H1 (cell line): ENCODE measurements around the gene EPHA8. TPM values are rescaled to one million over a fixed set of nuclear protein-coding genes. Genes with fewer than 3 reads are reported as not detected.

Experiments
- CTCF ChIA-PET: fragments of 300-600 bp; sonication (Branson Sonifier 250); formaldehyde crosslinking; loops from one replicate; lab custom pipeline; 2021; ENCODE audit not compliant: partially characterized antibody; lab: Charles Lee
- POLR2A ChIA-PET: fragments of 300-600 bp; sonication (Branson Sonifier 250); formaldehyde crosslinking; loops from one replicate; lab custom pipeline; 2021; ENCODE audit warnings: inconsistent platforms; ENCODE audit not compliant: partially characterized antibody; lab: Charles Lee
- DNase-seq, 2 experiments: peaks; one replicate each; pipeline versions ENCODE4 v3.0.0 to v3.0.0-alpha.2; 2010 to 2022; ENCODE audit warnings: low spot score in 2 of 2, low read depth in 1 of 2, mixed read lengths in 1 of 2
- FAIRE-seq: peaks from 2 replicates; lab custom pipeline; 2011; peaks lifted over from hg19 to GRCh38; lab: Jason Lieb, UNC
- H2AFZ ChIP-seq: 2 replicates; pipeline ENCODE4 v1.8.1; 2012; ENCODE audit warnings: low read length, inconsistent platforms
- H2AK5ac ChIP-seq: 2 replicates; pipeline ENCODE4 v1.6.1; 2013; ENCODE audit warnings: low read depth, low read length
- H2BK120ac ChIP-seq: replicated peaks from 2 replicates; pipeline ENCODE3; 2013; ENCODE audit warnings: low read depth, low read length, inconsistent platforms
- H2BK12ac ChIP-seq: 2 replicates; pipeline ENCODE4 v1.6.1; 2013; ENCODE audit warnings: low read depth, low read length
- H2BK15ac ChIP-seq: 2 replicates; pipeline ENCODE4 v1.6.1; 2013; ENCODE audit warnings: low read length
- H2BK20ac ChIP-seq: 2 replicates; pipeline ENCODE4 v1.6.1; 2013; ENCODE audit warnings: low read length
- H2BK5ac ChIP-seq: 2 replicates; pipeline ENCODE4 v1.6.1; 2013; ENCODE audit warnings: low read depth, low read length
- H3K14ac ChIP-seq: 2 replicates; pipeline ENCODE4 v1.6.1; 2013; ENCODE audit warnings: inconsistent platforms; ENCODE audit not compliant: insufficient read length
- H3K18ac ChIP-seq: 2 replicates; pipeline ENCODE4 v1.6.1; 2013; ENCODE audit warnings: low read length; ENCODE audit errors: extremely low read depth
- H3K23ac ChIP-seq: 2 replicates; pipeline ENCODE4 v1.6.1; 2013; ENCODE audit warnings: inconsistent platforms; ENCODE audit not compliant: insufficient read length
- H3K23me2 ChIP-seq: 2 replicates; pipeline ENCODE4 v1.6.1; 2013; ENCODE audit warnings: low read depth, low read length
- H3K27ac ChIP-seq: 2 replicates; pipeline ENCODE4 v1.6.1; 2011; ENCODE audit warnings: low read depth, low read length, inconsistent platforms
- H3K27me3 ChIP-seq, 4 experiments: replicated peaks in 1 of 4; 1 replicate in 1 of 4; 2 replicates in 3 of 4; pipeline versions ENCODE4 v1.6.1 to v1.8.1; 2011 to 2013; ENCODE audit warnings: low read length in 3 of 4, mild to moderate bottlenecking in 3 of 4, inconsistent platforms in 2 of 4, mixed read lengths in 2 of 4, moderate library complexity in 1 of 4; ENCODE audit not compliant: control insufficient read depth in 3 of 4, insufficient read depth in 3 of 4; ENCODE audit errors: extremely low read depth in 1 of 4
- H3K36me3 ChIP-seq, 4 experiments: 2 replicates each; pipeline versions ENCODE4 v1.6.1 to v1.8.1; 2011 to 2013; ENCODE audit warnings: mild to moderate bottlenecking in 4 of 4, low read length in 3 of 4, moderate library complexity in 2 of 4, control low read depth in 1 of 4, inconsistent platforms in 1 of 4; ENCODE audit not compliant: insufficient read depth in 4 of 4, control insufficient read depth in 2 of 4
- H3K4ac ChIP-seq: replicated peaks from 2 replicates; pipeline ENCODE3; 2013; ENCODE audit warnings: low read length, low read depth, mixed read lengths, inconsistent platforms; ENCODE audit not compliant: insufficient read length
- H3K4me1 ChIP-seq, 4 experiments: replicated peaks in 1 of 4; 1 replicate in 1 of 4; 2 replicates in 3 of 4; pipeline versions ENCODE4 v1.6.1 to v1.8.1; 2011 to 2013; ENCODE audit warnings: low read length in 3 of 4, inconsistent platforms in 2 of 4, mixed read lengths in 1 of 4; ENCODE audit not compliant: insufficient read depth in 4 of 4, control insufficient read depth in 3 of 4
- H3K4me2 ChIP-seq, 2 experiments: 2 replicates each; pipeline versions ENCODE4 v1.6.1 to v1.8.1; 2011 to 2013; ENCODE audit warnings: low read depth in 2 of 2, low read length in 2 of 2, control low read depth in 1 of 2, inconsistent platforms in 1 of 2, mild to moderate bottlenecking in 1 of 2; ENCODE audit not compliant: insufficient read depth in 1 of 2
- H3K4me3 ChIP-seq, 4 experiments: fragments of 200-600, 300-600 bp in 1 of 4; sonication (generic), shearing (Covaris generic), sonication (Bioruptor Twin) in 1 of 4; 2 replicates each; pipeline versions ENCODE4 v1.5.1 to v1.8.1; 2011 to 2016; ENCODE audit warnings: low read length in 4 of 4, low read depth in 3 of 4, control low read depth in 2 of 4, inconsistent platforms in 2 of 4, mild to moderate bottlenecking in 2 of 4, mixed read lengths in 1 of 4, moderate library complexity in 1 of 4; ENCODE audit not compliant: insufficient read depth in 2 of 4; ENCODE audit errors: extremely low read depth in 1 of 4
- H3K56ac ChIP-seq: replicated peaks from 2 replicates; pipeline ENCODE3; 2013; ENCODE audit warnings: low read depth, mild to moderate bottlenecking, mixed read lengths, low read length, inconsistent platforms; ENCODE audit not compliant: insufficient read length
- H3K79me1 ChIP-seq: 2 replicates; pipeline ENCODE4 v1.6.1; 2013; ENCODE audit warnings: low read depth, low read length, control low read depth
- H3K79me2 ChIP-seq, 2 experiments: 2 replicates each; pipeline versions ENCODE4 v1.6.1 to v1.8.1; 2012 to 2013; ENCODE audit warnings: low read length in 2 of 2, mild to moderate bottlenecking in 2 of 2, inconsistent platforms in 1 of 2; ENCODE audit not compliant: insufficient read depth in 2 of 2, control insufficient read depth in 1 of 2
- H3K9ac ChIP-seq, 4 experiments: replicated peaks in 1 of 4; 1 replicate in 1 of 4; 2 replicates in 3 of 4; pipeline versions ENCODE4 v1.6.1 to v1.8.1; 2011 to 2013; ENCODE audit warnings: low read depth in 3 of 4, low read length in 3 of 4, control low read depth in 2 of 4, mild to moderate bottlenecking in 2 of 4, moderate library complexity in 2 of 4, inconsistent platforms in 1 of 4; ENCODE audit errors: extremely low read depth in 1 of 4
- H3K9me3 ChIP-seq, 2 experiments: 2 replicates each; pipeline versions ENCODE4 v1.6.1 to v1.8.1; 2012 to 2013; ENCODE audit warnings: mild to moderate bottlenecking in 2 of 2, moderate library complexity in 2 of 2, control low read depth in 1 of 2, inconsistent platforms in 1 of 2, low read depth in 1 of 2, low read length in 1 of 2, mixed read lengths in 1 of 2; ENCODE audit not compliant: insufficient read depth in 2 of 2
- H4K20me1 ChIP-seq, 2 experiments: replicated peaks in 1 of 2; 2 replicates each; pipeline versions ENCODE3 to v1.8.1; 2011 to 2013; ENCODE audit warnings: inconsistent platforms in 2 of 2, low read length in 2 of 2, mild to moderate bottlenecking in 1 of 2; ENCODE audit not compliant: insufficient read depth in 2 of 2, control insufficient read depth in 1 of 2
- H4K5ac ChIP-seq: 2 replicates; pipeline ENCODE4 v1.6.1; 2013; ENCODE audit warnings: low read length, low read depth, mixed read lengths, inconsistent platforms; ENCODE audit not compliant: insufficient read length
- H4K8ac ChIP-seq: 2 replicates; pipeline ENCODE4 v1.8.0; 2013; ENCODE audit warnings: mild to moderate bottlenecking, moderate library complexity, low read length, inconsistent platforms; ENCODE audit not compliant: insufficient read depth; ENCODE audit errors: extremely low read depth
- H4K91ac ChIP-seq: replicated peaks from 2 replicates; pipeline ENCODE3; 2013; ENCODE audit warnings: low read length, mixed read lengths, inconsistent platforms; ENCODE audit not compliant: insufficient read length
- CBX8 ChIP-seq: fragments of 300-800, 300-1000 bp; sonication (generic); IDR thresholded peaks from 2 replicates; pipeline ENCODE4 v1.7.1; 2016; ENCODE audit warnings: low read depth, low read length, borderline replicate concordance
- EZH2 ChIP-seq: fragments of 200-600 bp; sonication (generic); IDR thresholded peaks from 2 replicates; pipeline ENCODE4 v1.7.1; 2012; ENCODE audit warnings: low read depth, mild to moderate bottlenecking, moderate library complexity, low read length, inconsistent platforms; ENCODE audit not compliant: severe bottlenecking
- GABPA ChIP-seq: IDR thresholded peaks from 2 replicates; pipeline ENCODE4 v1.6.1; 2011; ENCODE audit warnings: mild to moderate bottlenecking, low read length, moderate library complexity, borderline replicate concordance; ENCODE audit not compliant: insufficient read depth
- GTF2F1 ChIP-seq: IDR thresholded peaks from 2 replicates; pipeline ENCODE4 v1.6.1; 2012; ENCODE audit warnings: low read depth, low read length, improper control_type of control experiment, borderline replicate concordance
- MAFK ChIP-seq: IDR thresholded peaks from 2 replicates; pipeline ENCODE4 v1.6.1; 2012; ENCODE audit warnings: low read depth, mild to moderate bottlenecking, improper control_type of control experiment, low read length
- PHF8 ChIP-seq: fragments of 200-600 bp; sonication (generic); conservative IDR thresholded peaks from 2 replicates; pipeline ENCODE4 v1.7.1; 2012; ENCODE audit warnings: low read depth, mild to moderate bottlenecking, inconsistent platforms, low read length, moderate library complexity
- TEAD4 ChIP-seq: IDR thresholded peaks from 2 replicates; pipeline ENCODE4 v1.6.1; 2012; ENCODE audit warnings: low read depth, low read length, inconsistent platforms, mixed read lengths
- WGBS, 2 experiments: shearing (Covaris generic) in 1 of 2; methylation state at CpG; one replicate each; pipeline versions ENCODE4 v1.1.6 to v1.1.7; 2013 to 2015; ENCODE audit warnings: low lambda C conversion rate in 2 of 2, mixed read lengths in 2 of 2, inconsistent platforms in 1 of 2, low coverage in 1 of 2, missing lambda C conversion rate in 1 of 2; ENCODE audit not compliant: insufficient replicate concordance in 2 of 2, insufficient coverage in 1 of 2, insufficient read length in 1 of 2; ENCODE audit errors: extremely low coverage in 1 of 2, missing lambda C conversion rate in 1 of 2; 5-methylcytosine and 5-hydroxymethylcytosine counted together
- polyA plus RNA-seq, 7 experiments: library from polyadenylated mRNA; depleted of rRNA in 3 of 7; stranded (reverse) in 5 of 7; unstranded in 2 of 7; fragments of >200 nt in 5 of 7; fragments of 200-250 nt in 2 of 7; gene quantifications; 1 replicate in 5 of 7; 2 replicates in 1 of 7; 4 replicates in 1 of 7; pipeline versions ENCODE4 v1.2.1 to v1.2.3, GENCODE V29; 2011 to 2013; ENCODE audit warnings: missing spikeins in 2 of 7, mixed read lengths in 2 of 7
- total RNA-seq: library from RNA; stranded (reverse); fragmentation: NEBNext Ultra II Directional; extraction: Animal tissue kit (Norgen Biotek cat#: 25700); gene quantifications from 2 replicates; pipeline ENCODE4 v1.2.1, GENCODE V29; 2021
- TF ChIP-seq, protein P1 (sequence below): IDR thresholded peaks from 2 replicates; pipeline ENCODE4 v1.6.1; 2012; ENCODE audit warnings: inconsistent platforms

The EPHA8 gene
- total and polyA plus RNA-seq, 2 of the 8 experiments (the other 6 are each of a cell fraction or from before 2014, with no cell fraction given), result 4.0 to 8.4 TPM

DNA sequence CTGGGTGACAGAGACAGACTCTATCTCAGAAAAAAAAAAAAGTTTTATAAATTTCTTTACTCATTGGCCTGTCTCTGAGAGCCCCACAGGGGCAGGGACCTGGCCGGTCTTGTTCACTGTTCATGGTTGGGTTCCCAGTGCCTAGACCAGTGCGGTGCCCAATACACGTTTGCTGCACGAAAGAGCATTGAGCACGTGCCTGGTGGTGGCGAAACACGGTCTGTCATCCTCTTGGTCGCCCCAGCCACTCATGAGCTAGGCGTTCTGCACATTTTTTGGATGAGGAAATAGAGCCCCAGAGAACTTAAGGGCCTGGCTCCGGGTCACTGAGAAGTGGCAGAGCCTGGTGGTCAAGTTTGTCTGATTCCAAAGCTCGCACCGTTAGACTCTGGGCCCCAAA, 18.7 kb upstream of the EPHA8 start:
- H3K79me2 ChIP-seq, result no peaks in the 10 kb centered on the region
- POLR2A ChIA-PET, result interaction anchor here (0.9 kb wide), 1 partner anchor 12 kb away, joined by 5 read pairs; no protein-coding TSS in a partner anchor
- H3K56ac ChIP-seq, result no peak overlapping the region
- H3K4me1 ChIP-seq, result peaks cover 0 to 2% (median 0%) of the 10 kb centered on the region in 4 experiments; a peak in 1 of 7 replicates
- H3K23me2 ChIP-seq, result peaks cover 1% of the 10 kb centered on the region; the same call in 1 of the 2 replicates
- no peak overlapping the region for H2BK5ac ChIP-seq
- CTCF ChIA-PET, result interaction anchor here (0.9 to 1.3 kb wide), 3 partner anchors 12 to 81 kb away, joined by 3 read pairs; no protein-coding TSS in a partner anchor
- no peak overlapping the region for H3K4me2 ChIP-seq
- no peak overlapping the region for H3K23ac ChIP-seq
- H3K27ac ChIP-seq, result no peak overlapping the region
- no peak overlapping the region for H3K4me3 ChIP-seq
- no peak overlapping the region for H4K5ac ChIP-seq
- H3K9ac ChIP-seq, result no peak overlapping the region
- H4K20me1 ChIP-seq, result no peaks in the 10 kb centered on the region
- H2AK5ac ChIP-seq, result no peak overlapping the region
- H4K91ac ChIP-seq, result no peak overlapping the region
- H3K36me3 ChIP-seq, result no peaks in the 10 kb centered on the region
- no peaks in the 10 kb centered on the region for H3K79me1 ChIP-seq
- H2BK15ac ChIP-seq, result no peak overlapping the region
- no peak for DNase-seq
- FAIRE-seq, result no peak
- WGBS, 2 experiments, result 93% methylated on average over 12 of the region's 12 CpGs; no CpG with 5 or more reads in 1 of the 2 experiments
- no peak overlapping the region for H4K8ac ChIP-seq
- H3K27me3 ChIP-seq, result peaks cover 0 to 4% (median 1%) of the 10 kb centered on the region in 4 experiments; a peak in 1 of 7 replicates
- no peak overlapping the region for H3K18ac ChIP-seq
- no peak overlapping the region for H2BK120ac ChIP-seq
- H3K14ac ChIP-seq, result no peak overlapping the region
- no peaks in the 10 kb centered on the region for H3K9me3 ChIP-seq
- no peak overlapping the region for H2BK20ac ChIP-seq
- no peak overlapping the region for H2AFZ ChIP-seq
- no peak overlapping the region for H2BK12ac ChIP-seq
- no peak overlapping the region for H3K4ac ChIP-seq
- no peak for TF ChIP-seq TEAD4
- no peak for TF ChIP-seq GABPA
- TF ChIP-seq GTF2F1, result no peak
- TF ChIP-seq PHF8, result no peak
- no peak for TF ChIP-seq MAFK
- TF ChIP-seq EZH2, result no peak
- TF ChIP-seq, protein P1, sequence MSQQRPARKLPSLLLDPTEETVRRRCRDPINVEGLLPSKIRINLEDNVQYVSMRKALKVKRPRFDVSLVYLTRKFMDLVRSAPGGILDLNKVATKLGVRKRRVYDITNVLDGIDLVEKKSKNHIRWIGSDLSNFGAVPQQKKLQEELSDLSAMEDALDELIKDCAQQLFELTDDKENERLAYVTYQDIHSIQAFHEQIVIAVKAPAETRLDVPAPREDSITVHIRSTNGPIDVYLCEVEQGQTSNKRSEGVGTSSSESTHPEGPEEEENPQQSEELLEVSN, result no peak
- no peak for TF ChIP-seq CBX8
